HepG2 (cell line): Measurements from ENCODE around the gene DLEC1. TPM values are rescaled to one million over a fixed set of nuclear protein-coding genes. Genes with fewer than 3 reads are reported as not detected.

Experiments
- AHR ChIP-seq: IDR thresholded peaks from 2 replicates; pipeline ENCODE4 v1.6.1; 2018; ENCODE audit warnings: missing genetic modification reagents, missing compliant biosample characterization
- ARID4A ChIP-seq: sonication (generic); formaldehyde crosslinking; IDR thresholded peaks from 2 replicates; pipeline ENCODE4 v1.5.0; 2020; ENCODE audit warnings: mild to moderate bottlenecking, missing genetic modification reagents, borderline replicate concordance
- ETV6 ChIP-seq: sonication (generic); formaldehyde crosslinking; conservative IDR thresholded peaks from 2 replicates; pipeline ENCODE4 v1.4.0; 2020; ENCODE audit warnings: missing genetic modification reagents
- HMG20B ChIP-seq: conservative IDR thresholded peaks from 2 replicates; pipeline ENCODE4 v1.6.1; 2016; ENCODE audit warnings: missing genetic modification reagents, missing compliant biosample characterization
- IRF2 ChIP-seq: IDR thresholded peaks from 2 replicates; pipeline ENCODE4 v1.6.1; 2018; ENCODE audit warnings: missing genetic modification reagents, missing compliant biosample characterization
- NCOA1 ChIP-seq: sonication (generic); formaldehyde crosslinking; IDR thresholded peaks from 2 replicates; pipeline ENCODE4 v1.9.0; 2021; ENCODE audit warnings: missing genetic modification reagents
- PBX3 ChIP-seq: sonication (generic); formaldehyde crosslinking; IDR thresholded peaks from 2 replicates; pipeline ENCODE4 v1.8.1; 2023; ENCODE audit warnings: missing genetic modification reagents, inconsistent platforms, borderline replicate concordance
- PHB2 ChIP-seq: fragments of 450-650 bp; IDR thresholded peaks from 2 replicates; pipeline ENCODE4 v1.6.1; 2018; ENCODE audit not compliant: partially characterized antibody
- RNF219 ChIP-seq: sonication (generic); formaldehyde crosslinking; IDR thresholded peaks from 2 replicates; pipeline ENCODE4 v1.5.0; 2020; ENCODE audit warnings: mild to moderate bottlenecking, missing genetic modification reagents
- SOX5 ChIP-seq: IDR thresholded peaks from 2 replicates; pipeline ENCODE4 v1.6.1; 2016; ENCODE audit warnings: borderline replicate concordance
- SRY ChIP-seq: sonication (generic); formaldehyde crosslinking; IDR thresholded peaks from 2 replicates; pipeline ENCODE4 v1.8.0; 2022; ENCODE audit warnings: mild to moderate bottlenecking, missing genetic modification reagents
- TCF12 ChIP-seq, 2 experiments: fragments of 450-650 bp in 1 of 2; sonication (generic) in 1 of 2; formaldehyde crosslinking in 1 of 2; IDR thresholded peaks; 2 replicates each; pipeline versions ENCODE4 v1.6.1 to v1.8.0; 2017 to 2022; ENCODE audit warnings: antibody characterized with exemption in 1 of 2, mild to moderate bottlenecking in 1 of 2, missing genetic modification reagents in 1 of 2, moderate library complexity in 1 of 2
- YEATS4 ChIP-seq: sonication (generic); formaldehyde crosslinking; IDR thresholded peaks from 2 replicates; pipeline ENCODE4 v1.4.0; 2020; ENCODE audit warnings: missing genetic modification reagents, borderline replicate concordance
- ZBTB2 ChIP-seq: sonication (generic); formaldehyde crosslinking; IDR thresholded peaks from 2 replicates; pipeline ENCODE4 v1.8.0; 2022; ENCODE audit warnings: low read depth, missing genetic modification reagents
- ZIK1 ChIP-seq: sonication (generic); formaldehyde crosslinking; IDR thresholded peaks from 2 replicates; pipeline ENCODE4 v1.5.0; 2020; ENCODE audit warnings: mild to moderate bottlenecking, low read depth, missing genetic modification reagents, borderline replicate concordance
- ZNF143 ChIP-seq: sonication (generic); formaldehyde crosslinking; IDR thresholded peaks from 2 replicates; pipeline ENCODE4 v1.4.0; 2020; ENCODE audit warnings: missing genetic modification reagents
- ZNF441 ChIP-seq: sonication (generic); formaldehyde crosslinking; IDR thresholded peaks from 2 replicates; pipeline ENCODE4 v1.7.0; 2021; ENCODE audit warnings: missing genetic modification reagents, borderline replicate concordance
- ZNF547 ChIP-seq: sonication (generic); formaldehyde crosslinking; IDR thresholded peaks from 2 replicates; pipeline ENCODE4 v1.5.1; 2020; ENCODE audit warnings: mild to moderate bottlenecking, missing genetic modification reagents
- ZNF563 ChIP-seq: sonication (generic); formaldehyde crosslinking; IDR thresholded peaks from 2 replicates; pipeline ENCODE4 v1.8.0; 2022; ENCODE audit warnings: mild to moderate bottlenecking, moderate library complexity, missing genetic modification reagents
- ZNF839 ChIP-seq: sonication (generic); formaldehyde crosslinking; IDR thresholded peaks from 2 replicates; pipeline ENCODE4 v1.4.0; 2020; ENCODE audit warnings: missing genetic modification reagents, mild to moderate bottlenecking, borderline replicate concordance
- polyA plus RNA-seq, 8 experiments: library from polyadenylated mRNA; depleted of rRNA in 3 of 8; stranded (reverse) in 7 of 8; unstranded in 1 of 8; fragments of >200 nt; fragmentation: Illumina TruSeq in 4 of 8; extraction: Trizol in 4 of 8; gene quantifications; 2 replicates each; pipeline versions ENCODE4 v1.2.1 to v1.2.3, GENCODE V29; 2011 to 2016; ENCODE audit warnings: low read depth in 4 of 8, missing spikeins in 1 of 8, mixed read lengths in 1 of 8; ENCODE audit not compliant: insufficient read depth in 1 of 8
- total RNA-seq, 5 experiments: library from RNA; depleted of rRNA; stranded (reverse); fragments of >200 nt; fragmentation: Illumina TruSeq; extraction: Trizol; gene quantifications; 2 replicates each; pipeline ENCODE4 v1.2.3, GENCODE V29; 2016; ENCODE audit warnings: low read depth in 1 of 5

DLEC1 gene
- total and polyA plus RNA-seq, 2 of the 13 experiments (the other 11 are each of a cell fraction or from before 2014, with no cell fraction given): 0.09 TPM; not detected in 1

- TF ChIP-seq ZNF563 (CRISPR knock-in tag): 0 out of 2 replicates have a peak, but pooled peaks have one; percentile 49
- no peak; the same call in 1 of the 2 replicates for TF ChIP-seq RNF219 (CRISPR knock-in tag)
- TF ChIP-seq ZNF547 (CRISPR knock-in tag): peak; percentile 40; the same call in 1 of the 2 replicates
- TF ChIP-seq TCF12 (IDR thresholded peaks at IDR 0.05): no peak
- peak; percentile 87; the same call in 1 of the 2 replicates for TF ChIP-seq TCF12 (CRISPR knock-in tag; IDR thresholded peaks at IDR 0.05)
- TF ChIP-seq AHR (CRISPR knock-in tag): peak; percentile 80
- peak; percentile 65 for TF ChIP-seq ZNF143 (CRISPR knock-in tag)
- TF ChIP-seq PBX3: peak; percentile 63; the same call in 1 of the 2 replicates
- no peak for TF ChIP-seq ZNF441 (CRISPR knock-in tag)
- TF ChIP-seq HMG20B (CRISPR knock-in tag): 0 out of 2 replicates have a peak, but pooled peaks have one; percentile 15
- TF ChIP-seq SRY: peak; percentile 58; the same call in 1 of the 2 replicates
- peak; percentile 92 for TF ChIP-seq ARID4A (CRISPR knock-in tag)
- TF ChIP-seq PHB2: no peak
- peak; percentile 31; the same call in 1 of the 2 replicates for TF ChIP-seq SOX5
- peak; percentile 36; the same call in 1 of the 2 replicates for TF ChIP-seq IRF2 (CRISPR knock-in tag)
- TF ChIP-seq ZNF839 (CRISPR knock-in tag): no peak
- TF ChIP-seq ZBTB2: no peak
- TF ChIP-seq NCOA1 (CRISPR knock-in tag): peak; percentile 75; the same call in 1 of the 2 replicates
- TF ChIP-seq ZIK1: peak; percentile 55; the same call in 1 of the 2 replicates
- TF ChIP-seq YEATS4 (CRISPR knock-in tag): peak; percentile 78; the same call in 1 of the 2 replicates
- TF ChIP-seq ETV6 (CRISPR knock-in tag): peak; percentile 34
Observed at GRCh38 chr3:38164952-38165721, 126.1 kb downstream of the DLEC1 start, which contains the start of gene OXSR1 (continued).
